ENCODE measurements around the gene AGRP. TPM values are rescaled to one million over a fixed set of nuclear protein-coding genes. Genes with fewer than 3 reads are reported as not detected.

AGRP gene
- total RNA-seq, 1 experiment from 2014 or later = not detected

- no peak overlapping the region for H2BK12ac ChIP-seq (ENCODE audit: insufficient read length, low read depth, low read length)
- H3K18ac ChIP-seq (ENCODE audit: insufficient read length, low read depth, low read length) = no peak overlapping the region
- H3K27me3 ChIP-seq (ENCODE audit: insufficient read depth, low read length) = no peaks in the 10 kb centered on the region
- no peaks in the 10 kb centered on the region for H3K79me1 ChIP-seq (ENCODE audit: insufficient read depth, low read depth, low read length, poor library complexity, severe bottlenecking)
- no peak overlapping the region for H2AFZ ChIP-seq (ENCODE audit: low read length)
- H3K27ac ChIP-seq (ENCODE audit: insufficient read length, low read depth, low read length) = no peak overlapping the region
- Mint-ChIP-seq H3K9me3 (no peaks in the 10 kb centered on the region), H3K4me1 (peaks cover 16 to 17% of the 10 kb centered on the region in 2 experiments), H3K27me3 (ENCODE audit: low read depth) (no peaks in the 10 kb centered on the region), H3K36me3 (ENCODE audit: insufficient read depth in 1 of 3, low read depth in 3 of 3) (peaks cover 8 to 20% (median 12%) of the 10 kb centered on the region in 3 experiments), H3K27ac (no peak overlapping the region), H3K4me3 (no peak overlapping the region)
- no CpG with 5 or more reads among the region's 6 CpGs for WGBS (ENCODE audit: extremely low coverage, insufficient read length, low lambda C conversion rate)
- no peak overlapping the region for H3K14ac ChIP-seq (ENCODE audit: insufficient read depth, low read length)
- H3K9ac ChIP-seq (ENCODE audit: extremely low read depth, insufficient read length, low read length) = no peak overlapping the region
- H4K91ac ChIP-seq (ENCODE audit: insufficient read length, low read depth, low read length) = no peak overlapping the region
- H2BK20ac ChIP-seq (ENCODE audit: low read depth, low read length, poor library complexity, severe bottlenecking) = no peak overlapping the region
- no peak overlapping the region for H3K56ac ChIP-seq (ENCODE audit: insufficient read length, low read depth, low read length)
- H3K4me2 ChIP-seq (ENCODE audit: insufficient read depth, insufficient read length, low read length) = no peak overlapping the region
- H2AK5ac ChIP-seq (ENCODE audit: insufficient read length, low read length) = no peak overlapping the region
- DNase-seq = no peak
- no peaks in the 10 kb centered on the region for H3K79me2 ChIP-seq (ENCODE audit: insufficient read depth, low read length)
- H2BK15ac ChIP-seq (ENCODE audit: low read depth, low read length) = no peak overlapping the region
- H2BK5ac ChIP-seq (ENCODE audit: insufficient read length, low read length) = no peak overlapping the region
- H2BK120ac ChIP-seq (ENCODE audit: low read depth, low read length, poor library complexity, severe bottlenecking) = no peak overlapping the region
- H4K8ac ChIP-seq (replicated peaks; ENCODE audit: insufficient read length, low read depth, low read length) = no peak overlapping the region
- no peak overlapping the region for H3K23ac ChIP-seq (ENCODE audit: insufficient read length, low read depth, low read length)
- no peak overlapping the region for H4K5ac ChIP-seq (ENCODE audit: insufficient read length, low read depth, low read length)
- H3K4me1 ChIP-seq (ENCODE audit: insufficient read depth, low read length) = no peaks in the 10 kb centered on the region
- H4K20me1 ChIP-seq (ENCODE audit: control insufficient read depth, insufficient read depth, insufficient read length) = no peaks in the 10 kb centered on the region
- TF ChIP-seq, protein P1, sequence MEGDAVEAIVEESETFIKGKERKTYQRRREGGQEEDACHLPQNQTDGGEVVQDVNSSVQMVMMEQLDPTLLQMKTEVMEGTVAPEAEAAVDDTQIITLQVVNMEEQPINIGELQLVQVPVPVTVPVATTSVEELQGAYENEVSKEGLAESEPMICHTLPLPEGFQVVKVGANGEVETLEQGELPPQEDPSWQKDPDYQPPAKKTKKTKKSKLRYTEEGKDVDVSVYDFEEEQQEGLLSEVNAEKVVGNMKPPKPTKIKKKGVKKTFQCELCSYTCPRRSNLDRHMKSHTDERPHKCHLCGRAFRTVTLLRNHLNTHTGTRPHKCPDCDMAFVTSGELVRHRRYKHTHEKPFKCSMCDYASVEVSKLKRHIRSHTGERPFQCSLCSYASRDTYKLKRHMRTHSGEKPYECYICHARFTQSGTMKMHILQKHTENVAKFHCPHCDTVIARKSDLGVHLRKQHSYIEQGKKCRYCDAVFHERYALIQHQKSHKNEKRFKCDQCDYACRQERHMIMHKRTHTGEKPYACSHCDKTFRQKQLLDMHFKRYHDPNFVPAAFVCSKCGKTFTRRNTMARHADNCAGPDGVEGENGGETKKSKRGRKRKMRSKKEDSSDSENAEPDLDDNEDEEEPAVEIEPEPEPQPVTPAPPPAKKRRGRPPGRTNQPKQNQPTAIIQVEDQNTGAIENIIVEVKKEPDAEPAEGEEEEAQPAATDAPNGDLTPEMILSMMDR (conservative IDR thresholded peaks at IDR 0.05) = no peak
- no peak overlapping the region for H3T11ph ChIP-seq (ENCODE audit: low read length)
- no peaks in the 10 kb centered on the region for H3K23me2 ChIP-seq (ENCODE audit: insufficient read length, low read depth, low read length, poor library complexity, severe bottlenecking)
- H3K4ac ChIP-seq (ENCODE audit: low read depth, low read length) = no peak overlapping the region
- H3K9me3 ChIP-seq (ENCODE audit: control insufficient read depth, low read depth, low read length) = no peaks in the 10 kb centered on the region
These were observed 40.1 kb downstream of the AGRP start for GRCh38 chr16:67443265-67443664.
